ENCODE measurements around the gene AGK.

DNA sequence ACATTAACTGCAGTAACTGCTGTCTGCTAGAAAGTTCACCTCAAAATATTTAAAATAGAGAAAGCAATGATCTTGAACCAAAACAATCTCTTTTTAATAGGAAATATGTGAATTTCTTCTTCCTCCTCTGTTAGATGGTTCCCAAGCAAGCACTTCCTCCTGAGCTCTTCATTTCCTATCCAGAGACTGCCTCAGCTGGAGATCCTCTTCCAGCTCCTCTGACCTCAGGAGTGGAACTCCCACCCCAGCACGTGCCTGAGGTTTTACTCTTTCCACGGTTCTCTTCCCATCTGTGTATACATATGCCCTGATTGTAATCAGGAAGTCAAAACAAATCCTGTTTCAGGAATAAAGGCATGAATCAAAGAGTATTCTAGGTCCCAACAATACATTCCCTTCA is 145.1 kb downstream of the AGK start:
- no peak for TF ChIP-seq POLR2AphosphoS2 (conservative IDR thresholded peaks at IDR 0.05; ENCODE audit: low read length)
- TF ChIP-seq CTCF (IDR thresholded peaks at IDR 0.05): no peak
- TF ChIP-seq RCOR1 (IDR thresholded peaks at IDR 0.05; ENCODE audit: low read depth, low read length): no peak
- no peak for TF ChIP-seq EP300 (IDR thresholded peaks at IDR 0.05)
- TF ChIP-seq, protein P1, sequence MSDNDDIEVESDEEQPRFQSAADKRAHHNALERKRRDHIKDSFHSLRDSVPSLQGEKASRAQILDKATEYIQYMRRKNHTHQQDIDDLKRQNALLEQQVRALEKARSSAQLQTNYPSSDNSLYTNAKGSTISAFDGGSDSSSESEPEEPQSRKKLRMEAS (IDR thresholded peaks at IDR 0.05): no peak
- no peak for TF ChIP-seq ELK1 (IDR thresholded peaks at IDR 0.05; ENCODE audit: low read depth, low read length)
- TF ChIP-seq CHD2 (IDR thresholded peaks at IDR 0.05; ENCODE audit: low read length, partially characterized antibody): no peak

All from A549 (cell line).